NCI-H524 (cell line): ENCODE results near the gene CDCA8.
"Not testable (repeated sequence)": the region's sequence is repeated elsewhere in the genome, so short reads cannot be mapped to it uniquely, and the experiment has no call there.

Source experiments
- DNase-seq, 2 experiments: peaks; one replicate each; lab custom pipeline; 2025; lab: John Stamatoyannopoulos, UW

Gene CDCA8

DNA sequence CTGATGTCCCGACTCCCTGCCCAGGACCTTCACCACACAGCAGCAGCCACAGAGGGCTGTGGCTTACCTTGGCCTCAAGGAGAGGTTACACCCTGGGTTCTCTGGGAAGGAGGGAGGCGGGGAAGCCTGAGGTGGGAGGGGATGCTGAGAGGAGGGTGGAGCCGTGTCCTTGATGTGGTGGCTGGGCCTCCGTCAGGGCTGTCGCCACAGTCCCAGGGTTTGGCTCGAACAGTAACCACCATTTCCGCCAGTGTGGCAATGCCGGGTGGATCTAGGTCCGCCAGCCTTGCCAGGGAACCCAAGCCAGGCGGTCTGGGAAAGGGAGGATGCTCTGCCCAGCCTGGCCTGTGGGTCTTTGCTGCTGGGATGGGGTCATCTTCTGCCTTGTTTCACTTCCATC, 18.4 kb upstream of the CDCA8 start:
- DNase-seq = no peak

DNA sequence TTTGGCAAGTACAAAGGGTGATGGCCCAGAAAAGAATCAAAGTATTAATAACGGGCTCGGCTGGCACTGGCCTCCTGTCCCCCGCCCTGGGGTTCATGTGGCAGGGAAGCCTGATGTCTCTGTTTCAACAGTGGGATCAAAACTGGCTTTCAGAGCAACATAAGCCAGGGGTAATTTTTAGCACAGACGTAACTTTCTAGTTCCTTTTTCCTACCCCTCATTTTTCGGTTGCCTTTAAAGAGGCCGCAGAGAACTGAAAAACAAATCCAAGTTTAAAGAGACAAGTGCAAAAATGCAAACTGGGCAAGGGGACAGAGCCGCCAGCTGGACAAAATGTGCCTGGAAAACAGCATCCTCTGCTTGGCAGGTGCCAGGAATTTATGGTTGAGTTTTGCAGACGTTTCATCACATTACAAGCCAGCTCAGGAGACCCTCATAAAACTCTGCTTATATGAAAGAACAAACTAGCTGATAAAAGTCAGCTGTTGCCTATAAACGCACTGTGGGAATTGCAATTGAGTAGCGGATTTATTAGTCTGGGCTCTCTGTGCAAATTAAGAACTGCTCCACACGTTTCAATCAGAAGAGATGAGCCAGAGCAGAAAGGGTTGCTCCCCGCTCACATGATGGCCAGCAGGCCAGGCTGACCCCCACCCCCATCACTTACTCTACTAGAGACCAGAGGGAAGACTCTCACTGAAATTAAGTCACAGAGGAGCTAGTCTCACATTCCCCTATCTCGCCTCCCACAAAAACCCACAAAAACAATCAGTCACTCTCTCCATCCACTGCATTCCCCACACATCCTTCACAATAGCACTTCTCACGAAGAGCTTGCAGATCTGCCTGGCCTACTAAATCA, 15.8 kb upstream of the CDCA8 start:
- DNase-seq = no peak

DNA sequence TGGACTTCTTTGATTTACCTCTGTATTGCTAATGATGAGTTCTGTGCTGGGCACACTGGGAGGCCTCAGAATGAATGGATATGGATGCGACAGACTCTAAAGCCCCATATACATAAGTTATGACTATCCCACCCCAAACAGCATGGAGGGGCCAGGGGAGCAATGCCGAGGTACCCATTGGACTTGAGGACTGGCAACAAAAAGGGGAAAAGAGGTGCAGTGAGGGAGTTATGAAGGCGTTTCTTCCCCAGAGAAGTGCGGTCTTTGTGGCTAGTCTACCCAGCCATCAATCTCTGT, 15.2 kb upstream of the CDCA8 start:
- DNase-seq = no peak

DNA sequence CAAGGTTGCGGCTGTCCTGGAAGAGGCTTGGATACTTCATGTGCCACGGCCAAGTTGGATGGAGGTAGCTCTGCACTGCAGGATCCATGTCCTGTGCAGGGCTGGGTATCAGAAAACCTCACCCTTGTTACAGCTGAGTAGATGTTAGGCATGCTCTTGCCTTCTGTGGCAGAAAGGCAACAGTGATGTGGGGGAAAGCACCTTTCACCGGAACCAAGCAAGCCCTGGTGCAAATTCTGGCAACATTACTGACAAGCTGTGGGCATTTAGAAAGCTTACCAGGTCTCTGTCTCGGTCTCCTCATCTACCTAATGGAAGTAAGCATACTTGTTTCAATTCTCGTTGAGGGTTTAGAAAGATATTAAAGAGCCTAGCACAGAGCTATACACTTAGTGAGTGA, 14.5 kb upstream of the CDCA8 start:
- DNase-seq = no peak

DNA sequence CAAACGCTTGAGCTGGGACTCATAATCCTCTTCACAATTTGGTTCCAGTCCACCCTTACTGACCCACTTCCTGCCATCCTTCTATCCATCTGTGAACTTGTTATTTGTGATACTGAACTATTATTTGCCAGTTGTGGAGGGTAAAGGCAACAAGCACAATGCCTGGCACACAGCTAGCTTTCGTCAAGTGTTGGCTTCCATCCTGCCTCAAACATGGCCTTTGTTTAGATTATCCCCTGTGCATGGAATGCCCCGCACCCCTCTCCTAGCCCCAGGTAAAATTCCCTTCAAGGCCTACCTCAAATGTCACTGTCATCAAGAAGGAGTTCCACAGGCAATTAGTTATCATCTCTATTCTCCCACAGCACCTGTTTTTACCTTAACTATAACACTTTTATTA, 11.4 kb upstream of the CDCA8 start:
- no peak for DNase-seq

DNA sequence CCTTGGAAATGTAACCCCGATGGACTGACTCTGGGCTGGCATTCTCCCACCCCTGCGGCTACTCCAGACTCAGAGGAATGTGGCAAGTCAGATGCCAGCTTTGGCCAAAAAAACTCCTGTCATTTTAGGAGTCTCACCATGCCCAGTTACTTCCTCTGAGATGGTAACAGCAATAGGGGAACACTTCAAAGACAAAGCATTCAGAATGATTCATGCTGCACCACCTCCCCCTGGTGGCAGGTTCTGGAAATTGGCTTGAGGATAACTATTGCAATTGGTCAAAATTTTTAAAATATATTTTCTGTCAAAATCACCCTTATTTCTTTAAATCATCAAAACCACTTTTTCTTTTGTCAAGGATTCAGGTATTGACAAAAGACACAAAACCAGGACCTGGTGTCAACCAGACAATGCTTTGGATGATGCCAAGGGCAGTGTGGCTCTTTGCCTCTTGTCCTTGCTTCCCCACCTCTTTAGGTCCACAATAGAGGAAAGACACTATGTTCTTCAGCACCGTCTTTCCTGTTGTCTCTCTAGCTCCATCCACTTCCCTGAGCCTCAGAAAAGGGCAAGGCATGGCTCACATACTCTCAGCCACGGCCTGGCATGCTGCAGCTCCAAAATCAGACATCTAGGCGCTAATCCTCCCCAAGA, 9.9 kb upstream of the CDCA8 start:
- DNase-seq = peak in 1 of 2 experiments; percentile 47

DNA sequence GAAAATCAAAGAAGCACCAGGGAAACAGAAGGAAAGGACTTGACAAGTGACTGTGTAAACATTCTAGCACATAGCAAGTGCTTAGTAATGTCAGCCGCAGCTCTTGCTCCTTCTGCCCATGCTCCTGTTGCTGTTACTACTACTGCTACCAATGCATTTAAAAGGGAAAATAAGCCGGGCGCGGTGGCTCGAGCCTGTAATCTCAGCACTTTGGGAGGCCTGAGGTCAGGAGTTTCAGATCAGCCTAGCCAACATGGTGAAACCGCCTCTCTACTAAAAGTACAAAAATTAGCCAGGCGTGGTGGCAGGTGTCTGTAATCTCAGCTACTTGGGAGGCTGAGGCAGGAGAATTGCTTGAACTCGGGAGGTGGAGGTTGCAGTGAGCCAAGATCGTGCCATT, 8.1 kb upstream of the CDCA8 start:
- not testable (repeated sequence) for DNase-seq

DNA sequence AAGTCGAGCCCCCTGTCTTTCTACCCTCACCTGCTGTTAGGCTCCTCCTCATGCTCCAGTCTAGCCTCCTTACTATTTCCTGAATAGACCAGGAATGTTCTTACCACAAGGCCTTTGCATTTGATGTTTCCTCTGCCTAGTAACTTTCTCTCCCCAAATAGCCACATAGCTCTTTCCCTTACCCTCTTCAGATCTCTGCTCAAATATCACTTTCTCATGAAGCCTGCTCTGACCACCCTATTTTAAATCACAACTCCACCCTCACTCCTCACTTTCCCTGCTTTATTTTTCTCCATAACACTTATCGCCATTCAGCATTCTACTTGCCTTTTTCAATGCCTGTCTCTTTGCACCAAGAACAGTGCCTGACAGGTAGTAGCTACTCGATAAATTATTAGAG, 6.6 kb upstream of the CDCA8 start:
- no peak for DNase-seq

DNA sequence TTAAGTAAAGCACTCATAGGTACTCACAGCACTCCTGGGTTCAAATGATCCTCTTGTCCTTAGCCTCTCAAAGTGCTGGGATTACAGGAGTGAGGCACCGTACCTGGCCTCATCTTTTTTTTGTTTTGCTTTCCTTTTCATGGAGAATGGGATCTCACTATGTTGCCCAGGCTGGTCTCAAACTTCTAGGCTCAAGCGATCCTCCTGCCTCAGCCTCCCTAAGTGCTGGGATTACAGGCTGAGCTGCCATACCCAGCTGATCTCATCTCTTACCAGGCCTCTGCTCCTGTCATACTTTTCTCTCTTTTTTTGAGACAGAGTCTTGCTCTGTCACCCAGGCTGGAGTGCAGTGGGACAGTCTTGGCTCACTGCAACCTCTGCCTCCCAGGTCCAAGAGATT, 4.6 kb upstream of the CDCA8 start:
- DNase-seq = not testable (repeated sequence)

DNA sequence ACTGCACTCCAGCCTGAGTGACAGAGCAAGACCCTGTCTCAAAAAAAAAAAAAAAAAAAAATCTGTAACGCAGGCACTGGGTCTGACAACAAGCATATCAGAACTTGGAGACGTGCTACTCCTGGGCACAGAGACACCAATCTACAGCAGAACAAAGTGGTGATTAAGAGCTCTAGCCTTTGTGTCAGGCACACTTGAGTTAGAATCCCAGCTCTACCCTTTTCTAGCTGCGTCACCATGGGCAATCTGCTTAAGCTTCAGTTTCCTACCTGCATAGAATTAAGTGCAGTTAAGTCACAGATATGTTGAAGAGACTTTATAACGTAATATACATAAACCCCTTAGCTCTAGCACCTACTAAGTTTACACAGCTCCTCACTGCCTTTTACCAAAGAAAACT, 3.4 kb upstream of the CDCA8 start:
- no peak for DNase-seq

DNA sequence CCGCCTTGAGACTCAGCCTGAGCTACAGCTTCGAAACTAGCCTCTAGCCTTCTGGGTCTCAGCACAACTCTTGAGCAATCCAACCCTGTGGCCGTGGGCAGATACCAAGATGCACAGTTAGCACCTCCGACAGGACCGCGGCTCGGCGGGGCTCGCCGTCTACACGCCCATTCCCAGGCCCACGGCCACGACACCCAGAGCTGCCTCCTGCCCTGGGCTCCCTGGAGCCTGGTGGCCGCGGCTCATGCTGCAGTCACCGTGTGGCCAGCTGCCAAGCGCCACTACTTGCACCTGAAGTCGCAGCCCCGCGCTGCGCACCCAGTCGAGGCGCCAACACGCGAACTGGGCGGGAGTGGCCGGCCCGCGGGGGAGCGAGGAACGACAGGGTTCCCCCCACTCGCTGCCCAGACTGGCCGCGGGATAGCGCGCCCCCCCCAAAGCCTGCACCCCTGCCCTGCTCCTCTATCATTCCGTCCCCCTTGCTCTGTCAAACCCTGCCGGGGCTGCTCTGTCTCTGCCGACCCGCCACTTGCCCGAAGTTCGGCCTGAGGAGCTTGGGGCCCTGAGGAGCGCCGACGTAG, 729 bp upstream of the CDCA8 start:
- DNase-seq = peak in 1 of 2 experiments; percentile 29

DNA sequence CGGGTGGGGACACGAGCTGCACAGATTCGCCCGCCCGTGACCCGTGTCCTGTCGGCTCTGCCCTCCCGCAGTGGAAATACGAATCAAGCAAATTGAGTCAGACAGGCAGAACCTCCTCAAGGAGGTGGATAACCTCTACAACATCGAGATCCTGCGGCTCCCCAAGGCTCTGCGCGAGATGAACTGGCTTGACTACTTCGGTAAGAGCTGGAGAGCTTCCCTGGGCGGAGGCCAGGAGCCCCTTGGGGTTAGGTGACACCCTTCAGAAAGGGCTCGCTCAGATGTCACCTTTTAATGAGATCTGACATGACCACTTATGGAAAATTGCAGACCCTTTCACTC, 489 bp downstream of the CDCA8 start:
- DNase-seq = peak in 1 of 2 experiments; percentile 25

DNA sequence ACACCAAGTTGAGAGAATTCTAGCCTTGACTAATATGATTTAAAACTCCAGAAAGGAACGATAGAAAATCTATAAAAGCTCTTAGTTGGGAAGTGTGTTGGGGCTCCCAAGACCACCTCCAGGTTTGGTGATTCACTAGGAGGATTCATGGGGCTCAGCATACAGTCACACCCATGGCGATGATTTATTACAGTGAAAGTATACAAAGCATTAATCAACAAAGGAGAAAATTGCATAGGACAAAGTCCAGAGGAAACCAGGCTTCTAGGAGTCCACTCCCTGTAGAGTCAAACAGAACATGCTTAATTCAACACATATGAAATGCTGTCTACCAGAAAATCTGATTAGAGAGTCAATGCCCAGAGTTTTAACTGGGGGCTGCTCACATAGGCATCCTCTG, 4.8 kb downstream of the CDCA8 start:
- DNase-seq = no peak

DNA sequence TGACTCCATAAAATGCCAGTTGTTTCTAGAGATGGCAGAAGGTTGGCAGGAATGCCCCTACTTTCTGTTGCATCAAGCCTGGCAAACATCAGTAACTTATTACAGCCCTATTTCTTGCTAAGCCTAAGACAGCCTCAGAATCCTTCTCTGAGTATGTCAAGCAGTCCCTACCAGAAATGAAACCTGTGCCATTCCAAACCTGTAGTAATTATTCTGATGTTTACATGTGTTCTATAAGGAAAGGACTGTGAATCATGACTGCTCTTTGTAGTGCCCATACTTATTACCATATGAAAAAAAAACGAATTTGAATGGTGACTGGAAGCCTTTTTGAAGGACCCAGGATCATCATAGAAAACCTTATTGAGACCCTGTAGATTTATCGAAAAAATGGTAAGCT, 5.4 kb downstream of the CDCA8 start:
- DNase-seq = no peak

DNA sequence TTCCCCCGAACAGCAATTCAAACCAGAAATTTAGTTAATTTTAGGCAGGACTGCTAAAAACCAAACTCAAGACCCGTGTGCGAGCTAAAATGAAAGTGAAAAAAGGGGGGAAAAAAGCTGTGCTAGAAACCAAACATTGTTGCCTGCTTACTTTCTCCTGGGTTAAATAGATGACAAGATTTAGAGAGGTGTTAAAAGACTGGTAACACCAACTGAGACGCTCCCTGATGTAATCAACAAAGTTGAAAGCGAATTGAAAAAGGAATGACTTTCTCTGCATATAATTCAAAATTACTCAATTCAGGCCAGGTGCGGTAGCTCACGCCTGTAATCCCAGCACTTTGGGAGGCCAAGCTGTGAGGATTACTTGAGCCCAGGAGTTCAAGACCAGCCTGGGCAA, 6.8 kb downstream of the CDCA8 start:
- no peak for DNase-seq

DNA sequence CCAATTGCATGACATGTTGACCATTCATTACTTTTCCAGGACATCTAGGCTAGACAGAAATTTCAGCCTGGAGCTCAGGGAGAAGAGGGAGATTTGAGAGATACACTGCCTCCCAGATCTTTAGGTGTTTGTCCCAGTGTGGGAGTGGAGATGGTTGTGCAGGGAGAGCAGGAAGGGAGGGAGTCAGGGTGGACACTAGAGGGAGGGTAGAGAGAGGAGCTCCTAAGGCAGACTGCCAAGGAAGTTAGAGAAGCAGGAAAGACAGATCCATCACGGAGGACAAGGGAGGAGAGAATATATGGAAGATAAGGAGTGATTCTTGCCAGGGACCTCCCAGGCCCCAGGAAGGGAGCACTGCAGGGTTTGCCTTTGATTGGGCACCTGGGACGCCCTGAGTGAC, 8.7 kb downstream of the CDCA8 start:
- DNase-seq = no peak

DNA sequence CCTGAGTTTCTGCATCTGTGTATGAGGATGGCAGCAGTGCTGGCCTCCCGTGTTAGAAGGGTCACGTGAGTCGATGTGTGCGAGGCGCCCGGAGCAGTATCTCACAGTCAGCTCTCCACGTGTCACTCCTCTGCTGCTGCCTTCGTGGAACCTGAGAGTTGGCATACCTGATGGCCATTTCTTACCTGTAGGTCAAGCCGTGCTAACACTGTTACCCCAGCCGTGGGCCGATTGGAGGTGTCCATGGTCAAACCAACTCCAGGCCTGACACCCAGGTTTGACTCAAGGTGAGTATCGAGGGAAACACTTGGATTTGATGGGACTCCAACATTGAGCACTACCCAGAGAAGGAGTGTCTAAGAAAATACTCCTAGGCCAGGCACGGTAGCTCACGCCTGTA, 10.7 kb downstream of the CDCA8 start:
- DNase-seq = no peak

DNA sequence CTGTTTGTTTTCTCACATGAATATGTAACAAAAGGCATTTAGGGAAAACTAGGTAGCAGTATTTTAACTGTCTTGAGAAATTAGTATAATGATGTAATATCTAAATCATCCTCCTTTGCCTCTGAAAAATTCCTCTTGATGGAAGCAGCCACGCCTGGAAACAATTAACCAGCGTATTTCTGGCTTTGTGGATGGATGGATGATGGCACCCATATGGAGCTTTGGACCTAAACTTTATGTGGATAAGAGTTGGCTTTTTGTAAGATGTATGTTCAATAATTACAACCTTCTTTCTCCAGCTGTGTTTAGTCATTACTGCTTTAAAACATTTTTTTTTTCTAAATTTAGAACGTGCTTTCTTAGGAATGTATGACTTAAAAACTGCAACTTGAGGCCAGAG, 12.7 kb downstream of the CDCA8 start:
- no peak for DNase-seq

DNA sequence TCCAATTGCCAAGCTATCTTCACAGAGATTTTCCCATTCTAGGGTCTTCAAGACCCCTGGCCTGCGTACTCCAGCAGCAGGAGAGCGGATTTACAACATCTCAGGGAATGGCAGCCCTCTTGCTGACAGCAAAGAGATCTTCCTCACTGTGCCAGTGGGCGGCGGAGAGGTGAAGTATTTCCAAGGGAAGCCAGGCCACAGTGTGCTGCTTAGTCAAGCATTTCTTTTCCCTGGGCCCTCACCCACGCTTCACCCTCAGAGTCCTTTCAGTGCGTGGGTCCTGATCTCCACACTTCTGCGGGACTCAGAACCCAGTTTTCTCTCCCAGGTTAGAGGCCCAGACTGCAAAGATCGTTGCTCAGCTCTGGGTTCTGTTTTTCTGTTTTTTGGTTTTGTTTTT, 13.1 kb downstream of the CDCA8 start:
- no peak for DNase-seq

DNA sequence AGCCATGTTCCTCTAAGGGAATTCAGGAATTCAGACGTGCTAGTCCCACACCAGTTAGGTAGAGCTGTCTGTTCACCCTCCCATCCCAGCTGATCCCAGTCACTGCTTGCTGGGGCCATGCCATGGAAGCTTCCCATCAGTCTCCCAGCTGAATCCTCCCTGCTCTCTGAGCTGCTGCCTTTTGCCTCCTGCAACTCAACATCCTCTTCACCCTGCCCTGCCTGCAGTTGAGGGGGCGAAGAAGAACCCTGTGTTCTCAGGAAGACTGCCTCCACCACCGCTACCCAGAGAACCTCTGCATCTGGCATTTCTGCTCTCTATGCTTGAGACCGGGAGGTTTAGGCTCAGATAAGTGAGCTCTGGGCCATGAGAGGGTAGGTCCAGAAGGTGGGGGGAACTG, 16.2 kb downstream of the CDCA8 start:
- DNase-seq = no peak

DNA sequence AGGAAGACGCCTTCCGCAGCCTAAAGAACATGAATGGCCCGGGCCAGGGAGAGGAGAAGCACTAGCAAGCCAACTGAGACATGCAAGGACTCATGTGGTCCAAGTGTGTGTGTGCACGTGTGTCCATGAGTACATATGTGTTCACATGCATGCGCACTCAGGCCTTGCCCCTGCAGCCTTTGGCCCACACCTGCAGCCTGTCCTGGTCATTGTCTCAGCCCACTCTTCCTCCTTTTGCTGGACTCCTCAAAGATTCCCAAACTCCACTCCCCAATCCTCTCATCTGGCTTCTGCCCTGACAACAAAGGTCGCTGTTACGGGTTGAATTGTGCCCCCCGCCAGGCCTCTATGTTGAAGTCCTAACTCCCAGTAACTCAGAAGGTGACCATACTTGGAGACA, 21.9 kb downstream of the CDCA8 start:
- no peak for DNase-seq

DNA sequence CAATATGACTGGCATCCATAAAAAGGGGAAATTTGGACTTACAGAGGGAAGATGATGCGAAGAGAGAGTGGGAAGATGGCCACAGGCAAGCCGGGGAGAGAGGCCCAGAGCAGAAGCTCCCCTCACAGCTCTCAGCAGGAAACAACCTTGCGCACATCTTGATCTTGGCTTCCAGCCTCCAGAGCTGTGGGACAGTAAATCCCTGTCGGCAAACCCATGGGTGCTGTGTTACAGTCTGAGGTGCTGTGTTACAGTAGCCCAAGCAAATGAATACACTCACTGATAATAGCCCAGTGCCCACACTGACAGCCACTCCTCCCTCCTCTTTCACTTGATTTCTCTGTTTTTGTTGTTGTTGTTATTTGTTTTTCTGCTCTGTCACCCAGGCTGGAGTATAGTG, 22.4 kb downstream of the CDCA8 start:
- no peak for DNase-seq

DNA sequence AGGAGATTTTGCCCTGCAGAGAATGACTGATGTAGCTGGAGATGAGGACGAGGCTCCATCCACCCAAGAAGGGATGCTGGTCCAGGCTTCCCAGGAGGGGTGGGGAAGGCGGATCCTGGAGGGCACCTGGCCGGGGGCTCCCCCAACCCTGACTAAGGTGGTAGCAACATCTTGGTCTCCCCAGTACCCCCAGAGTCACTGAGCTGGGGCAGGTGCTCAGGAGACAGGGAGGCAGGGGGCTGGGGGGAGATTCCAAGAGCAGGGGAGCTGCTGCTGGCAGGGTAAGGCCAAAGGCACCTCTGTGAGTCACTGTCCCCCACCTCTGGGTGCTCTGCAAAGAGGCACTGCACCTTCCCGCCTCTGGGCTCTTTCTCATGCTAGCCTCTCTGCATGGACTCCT, 24.0 kb downstream of the CDCA8 start:
- DNase-seq = no peak

DNA sequence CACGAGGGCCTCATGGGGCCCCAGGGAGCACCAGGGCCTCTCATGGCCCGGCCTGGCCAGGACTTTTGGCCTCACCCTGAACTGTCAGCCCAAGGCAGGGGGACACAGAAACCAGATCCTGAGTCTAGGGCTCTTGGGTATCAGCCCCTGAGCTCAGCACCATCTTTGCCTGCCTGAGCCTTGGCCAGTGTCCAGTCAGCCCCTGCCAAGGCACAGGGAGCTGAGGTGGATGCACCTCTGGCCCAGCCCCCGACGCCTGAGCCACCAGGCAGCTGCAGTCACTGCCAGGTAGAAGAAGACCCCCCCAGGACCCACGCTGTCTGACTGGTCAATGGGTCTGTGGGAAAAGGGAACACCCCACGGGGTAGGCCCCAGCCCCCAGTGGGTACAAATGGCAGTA, 25.3 kb downstream of the CDCA8 start:
- no peak for DNase-seq
